Measurements from ENCODE around the gene MYT1.

The MYT1 gene

GRCh38 chr20:64140061-64140931, 24.0 kb upstream of the MYT1 start:
- no peak for DNase-seq

DNA sequence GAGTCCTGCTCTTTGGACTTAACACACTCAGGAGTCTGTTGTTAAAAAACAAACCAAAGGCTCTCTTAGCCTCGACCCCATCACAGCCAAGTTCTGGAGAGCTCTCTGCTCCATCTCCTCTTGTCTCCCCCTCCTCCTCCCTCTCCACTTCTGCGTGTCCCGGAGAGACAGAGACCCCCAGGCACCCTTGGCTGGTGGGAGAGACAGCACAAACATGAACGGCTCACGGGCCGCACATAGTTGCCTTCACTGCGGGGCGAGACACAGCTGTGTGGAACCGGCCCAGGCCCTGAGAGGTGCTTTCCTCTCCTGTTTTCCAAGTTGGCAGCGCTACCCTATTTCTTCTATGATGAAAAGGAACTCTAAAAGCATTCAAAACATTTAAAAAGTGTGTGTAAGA, 23.3 kb upstream of the MYT1 start:
- no peak for DNase-seq

GRCh38 chr20:64142590-64142989, 21.7 kb upstream of the MYT1 start:
- DNase-seq, result peak; percentile 47

GRCh38 chr20:64143018-64143801, 21.0 kb upstream of the MYT1 start:
- no peak for DNase-seq

GRCh38 chr20:64144144-64144912, 19.9 kb upstream of the MYT1 start:
- DNase-seq, result no peak

DNA sequence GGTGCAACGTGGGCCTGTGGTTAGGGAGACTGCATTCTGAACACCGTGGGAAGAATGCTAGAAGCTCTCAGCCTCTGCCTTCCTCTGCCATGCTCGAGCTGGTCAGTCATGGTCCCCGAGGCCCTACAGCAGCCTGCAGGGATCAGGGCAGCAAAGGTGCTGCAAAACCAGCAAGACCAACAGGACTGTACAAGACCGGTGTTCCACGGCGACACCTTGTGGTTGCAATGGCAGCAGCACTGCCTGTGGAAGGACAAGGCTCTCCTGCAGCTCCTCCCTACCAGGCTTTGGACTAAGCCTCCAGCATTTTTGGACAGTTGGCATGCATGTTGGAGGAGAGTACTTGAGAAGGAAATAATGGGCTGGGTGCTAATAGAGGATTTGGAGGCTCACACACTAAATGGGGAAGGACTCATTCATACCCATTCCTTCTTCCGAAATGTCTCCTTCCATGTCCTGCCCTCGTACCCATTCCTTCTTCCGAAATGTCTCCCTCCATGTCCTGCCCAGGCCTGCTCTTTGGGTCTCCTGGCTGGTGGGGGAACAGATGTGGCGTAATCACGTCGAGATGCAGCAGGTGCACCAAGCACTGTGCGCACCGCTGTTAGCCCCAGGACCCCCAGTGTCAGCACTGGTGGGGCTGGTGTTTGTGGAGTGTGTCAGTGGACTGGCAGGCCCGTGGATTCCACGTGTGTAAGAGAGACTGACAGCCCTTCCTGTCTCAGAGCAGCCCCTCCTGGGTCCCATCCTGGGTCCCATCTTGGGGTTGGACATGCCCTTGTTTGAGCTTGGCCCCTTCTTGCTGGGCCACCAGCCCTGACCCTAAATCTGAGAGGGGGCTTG, 18.6 kb upstream of the MYT1 start:
- no peak for DNase-seq

DNA sequence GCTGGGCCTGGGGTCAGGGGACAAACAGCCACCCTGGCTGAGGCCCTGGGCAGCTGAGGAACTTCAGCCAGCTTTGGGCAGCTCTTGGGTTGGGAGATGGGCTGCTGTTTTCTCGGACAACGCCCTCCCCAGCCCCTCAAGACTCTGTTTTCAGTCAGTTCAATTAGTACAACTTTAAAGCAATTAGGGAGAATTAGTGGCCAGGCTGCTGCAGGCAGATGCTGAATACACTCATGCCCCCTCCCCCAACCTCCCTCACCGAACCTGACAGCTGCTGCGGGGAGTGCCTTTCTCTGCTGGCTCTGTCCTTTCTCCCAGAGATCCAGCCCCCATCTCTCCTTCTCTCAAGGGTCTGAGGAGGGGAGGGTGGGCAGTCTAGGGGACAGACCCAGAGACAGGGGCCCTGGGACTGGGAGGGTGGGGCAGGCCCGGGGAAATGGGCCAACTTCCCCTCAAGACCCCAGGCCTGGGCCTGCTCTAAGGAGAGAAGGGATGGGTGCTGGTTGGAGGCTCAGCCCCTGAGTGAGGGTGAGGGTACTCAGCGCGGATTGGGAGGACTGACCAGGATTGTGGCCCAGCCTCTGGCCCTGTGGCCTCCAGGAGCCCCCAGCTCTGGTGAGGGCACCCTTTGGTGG, 17.8 kb upstream of the MYT1 start:
- peak; percentile 13 for DNase-seq

DNA sequence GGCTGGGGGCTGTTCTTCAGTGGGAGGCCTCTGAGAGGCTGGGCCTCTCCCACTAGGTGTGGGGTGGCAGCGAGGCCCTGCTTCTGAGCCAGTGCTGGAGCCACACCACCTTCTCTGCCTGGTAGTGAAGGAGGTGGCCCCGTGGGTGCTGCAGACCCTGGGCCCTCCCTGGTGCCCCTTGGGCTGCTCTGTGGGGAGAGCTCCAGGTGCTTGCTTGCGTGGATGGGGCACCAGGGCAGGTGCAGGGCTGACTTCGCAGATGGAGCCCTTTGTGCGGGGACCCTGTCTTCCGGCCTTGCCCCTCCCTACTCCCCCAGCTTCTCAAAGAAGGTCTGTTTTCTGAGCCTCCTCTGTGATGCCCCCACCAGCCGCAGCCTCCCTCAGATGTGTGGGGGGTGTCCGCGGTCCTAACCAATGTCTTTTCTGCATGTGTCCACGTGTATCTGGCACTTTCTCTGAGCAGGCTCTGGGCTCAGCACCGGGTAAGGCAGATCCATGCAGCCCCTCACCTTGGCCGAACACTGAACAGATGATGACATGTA, 17.2 kb upstream of the MYT1 start:
- no peak for DNase-seq

DNA sequence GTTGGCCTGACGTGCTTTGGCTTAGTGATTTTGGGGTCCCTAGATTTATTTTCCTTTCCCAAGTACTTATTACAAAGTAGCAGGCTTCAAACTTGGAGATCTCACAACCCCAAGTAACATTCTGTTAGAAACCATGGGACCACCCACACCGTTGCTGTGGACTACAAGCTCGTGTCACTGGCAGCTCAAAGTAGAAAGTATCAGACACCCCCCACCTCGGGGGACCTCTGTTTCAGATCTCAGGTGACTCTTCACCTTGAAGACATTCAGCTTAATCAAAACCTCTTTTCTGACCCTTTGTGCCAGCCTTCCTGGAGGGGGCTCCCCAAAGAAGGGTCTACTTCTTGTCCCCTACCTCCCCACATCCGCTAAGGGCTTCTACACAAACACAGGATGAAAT, 15.7 kb upstream of the MYT1 start:
- no peak for DNase-seq

DNA sequence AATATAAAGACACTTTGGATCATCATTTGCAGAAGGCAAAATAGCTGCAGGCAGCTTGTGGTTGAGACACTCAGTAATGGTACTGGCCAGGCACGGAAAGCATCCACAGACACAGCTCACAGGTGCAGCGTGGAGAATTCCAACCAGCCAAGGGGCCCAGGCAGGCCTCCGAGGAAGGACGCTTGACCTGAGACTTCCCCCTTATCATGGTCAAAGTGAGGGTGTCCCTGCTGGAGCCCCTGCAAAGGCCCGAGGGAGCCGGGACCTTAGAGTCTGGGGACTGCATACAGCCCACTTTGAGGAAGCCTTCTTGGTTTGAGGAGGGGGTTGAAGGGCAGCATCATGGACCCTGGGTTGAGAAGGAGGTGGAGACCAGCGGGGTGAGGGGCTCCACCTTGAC, 15.1 kb upstream of the MYT1 start:
- no peak for DNase-seq

DNA sequence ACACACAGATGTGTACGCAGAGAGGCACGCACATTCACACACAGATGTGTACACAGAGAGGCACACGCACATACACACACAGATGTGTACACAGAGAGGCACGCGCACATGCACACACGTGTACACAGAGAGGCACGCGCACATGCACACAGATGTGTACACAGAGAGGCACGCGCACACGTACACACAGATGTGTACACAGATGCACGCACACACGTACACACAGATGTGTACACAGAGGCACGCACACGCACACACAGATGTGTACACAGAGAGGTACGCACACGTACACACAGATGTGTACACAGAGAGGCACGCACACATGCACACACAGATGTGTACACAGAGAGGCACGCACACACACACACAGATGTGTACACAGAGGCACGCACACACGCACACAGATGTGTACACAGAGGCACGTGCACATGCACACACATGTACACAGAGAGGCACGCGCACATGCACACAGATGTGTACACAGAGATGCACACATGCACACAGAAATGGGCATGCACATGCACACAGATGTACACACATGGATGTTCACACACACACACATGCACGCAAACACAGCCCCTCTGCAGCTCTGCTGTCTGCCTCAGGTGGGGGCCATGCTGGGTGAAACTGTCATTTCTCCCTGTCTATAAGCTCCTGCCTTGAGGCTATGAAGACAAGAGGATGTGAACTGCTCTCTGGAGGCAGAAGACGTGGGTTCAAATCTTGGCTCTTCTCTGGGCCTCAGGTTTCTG, 14.3 kb upstream of the MYT1 start:
- no peak for DNase-seq

DNA sequence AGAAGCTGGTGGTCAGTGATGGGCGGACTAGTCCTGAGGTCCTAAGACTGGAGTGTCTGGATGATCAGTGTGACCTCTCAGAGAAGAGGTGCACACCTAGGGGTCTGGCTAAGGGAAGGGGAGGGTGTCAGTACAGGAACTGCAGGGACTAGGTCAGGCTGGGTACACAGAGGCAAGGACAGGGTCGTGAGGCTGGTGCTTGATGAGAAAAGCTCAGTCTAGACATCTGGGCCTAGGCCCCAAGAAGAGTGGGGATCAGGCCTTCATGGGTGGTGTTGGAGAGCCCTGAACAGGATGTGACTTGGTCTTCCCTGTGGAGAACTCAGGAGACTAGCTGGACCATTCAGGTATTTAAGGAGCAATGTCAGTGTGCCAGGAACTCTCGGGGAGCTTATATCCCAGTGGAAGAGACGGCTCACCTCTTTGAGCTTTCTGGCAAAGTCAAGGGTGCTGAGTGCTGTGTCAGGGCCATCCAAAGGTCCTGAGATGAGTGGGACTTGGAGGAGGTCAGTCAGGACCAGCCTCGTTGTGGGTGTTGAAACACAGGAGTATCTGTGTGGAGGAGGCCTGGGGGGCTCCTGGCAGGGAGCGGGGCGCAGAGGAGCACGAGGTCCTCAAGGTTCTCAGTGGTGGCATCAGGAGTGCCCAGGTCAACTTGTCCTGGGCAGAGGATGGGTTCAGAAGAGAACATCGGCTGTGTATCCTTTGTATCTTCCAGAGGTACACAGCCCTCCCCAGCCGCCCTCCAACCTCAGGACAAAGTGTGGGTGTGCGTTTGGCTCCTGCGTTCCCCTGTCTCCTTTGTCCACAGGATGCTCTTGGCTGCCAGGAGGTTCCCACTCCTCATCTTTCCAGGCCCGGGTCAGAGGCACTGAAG, 13.3 kb upstream of the MYT1 start:
- DNase-seq, result no peak

- DNase-seq, result no peak
Measured at GRCh38 chr20:64151633-64152530, 12.4 kb upstream of the MYT1 start.

DNA sequence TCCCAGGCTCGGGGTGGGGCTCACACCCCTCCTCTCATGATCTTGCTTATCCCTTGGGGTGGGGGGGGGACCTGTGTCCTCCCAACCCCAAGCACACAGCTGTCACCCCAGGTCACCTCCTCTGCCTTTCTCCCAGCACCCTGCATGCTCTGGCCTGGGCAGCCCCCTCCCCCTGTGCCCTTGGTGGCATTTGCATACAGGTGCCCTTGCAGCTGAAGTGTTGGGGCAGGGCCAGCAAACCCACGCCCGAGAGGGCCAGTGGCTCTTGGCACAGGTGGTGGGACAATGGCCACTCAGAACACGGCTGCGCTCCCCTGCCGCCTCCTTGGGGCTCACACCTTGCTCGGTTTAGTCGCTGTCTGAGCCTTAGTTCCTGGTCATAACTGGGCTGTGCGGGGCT, 11.3 kb upstream of the MYT1 start:
- peak; percentile 22 for DNase-seq

DNA sequence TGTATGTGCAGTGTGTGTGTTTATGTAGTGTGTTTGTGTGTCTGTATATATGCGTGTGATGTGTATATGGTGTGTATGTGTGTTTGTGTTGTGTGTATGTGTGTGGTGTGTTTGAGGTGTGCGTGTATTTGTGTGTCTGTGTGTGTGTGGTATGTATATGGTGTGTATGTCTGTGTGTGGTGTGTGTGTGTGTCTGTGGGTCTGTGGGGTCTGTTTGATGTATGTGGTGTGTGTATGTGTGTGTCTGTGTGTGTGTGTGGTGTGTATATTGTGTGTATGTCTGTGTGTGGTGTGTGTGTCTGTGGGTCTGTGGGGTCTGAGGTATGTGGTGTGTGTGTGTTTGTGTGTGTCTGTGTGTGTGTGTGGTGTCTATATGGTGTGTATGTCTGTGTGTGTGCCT, 10.8 kb upstream of the MYT1 start:
- DNase-seq, result no peak

GRCh38 chr20:64153861-64154589, 10.2 kb upstream of the MYT1 start:
- DNase-seq, result no peak

- no peak for DNase-seq
Measured at GRCh38 chr20:64154590-64155257, 9.5 kb upstream of the MYT1 start.
